ENCODE measurements around the gene CD79A. TPM values are rescaled to one million over a fixed set of nuclear protein-coding genes. Genes with fewer than 3 reads are reported as not detected.

CD79A gene
- total RNA-seq, 4 donors from 2014 or later: 0.40 to 0.99 TPM; not detected in 2

DNA sequence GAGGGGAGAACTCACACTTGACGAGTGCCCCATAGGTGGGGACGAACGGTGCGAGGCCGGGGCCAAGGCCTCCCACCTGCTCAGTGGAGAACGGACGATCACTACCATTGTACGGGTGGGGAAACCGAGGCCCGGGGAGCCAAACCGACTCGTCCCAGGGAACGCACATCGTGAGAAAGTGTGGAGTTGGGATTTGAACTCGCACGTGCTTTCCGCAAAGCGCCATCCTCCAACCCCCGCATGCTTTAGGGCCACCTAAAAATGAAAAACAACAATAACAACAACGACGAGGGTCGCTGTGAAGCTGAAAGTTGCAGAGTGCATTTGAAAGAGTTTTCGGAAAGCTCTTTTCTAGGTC, 6.4 kb downstream of the CD79A start:
- Histone ChIP-seq H3K9me3 (no peaks in the 10 kb centered on the region), H3K36me3 (peaks cover 0 to 7% of the 10 kb centered on the region in 2 donors), H3K27me3 (no peaks in the 10 kb centered on the region), H3K27ac (peak overlapping the region; percentile 59 to 89 (median 86)), H3K4me1 (peaks cover 0 to 58% (median 10%) of the 10 kb centered on the region in 3 donors), H3K4me3 (peak overlapping the region; percentile 94)
- TF ChIP-seq POLR2A (IDR thresholded peaks at IDR 0.05) (no peak), EP300 (IDR thresholded peaks at IDR 0.05) (no peak), POLR2AphosphoS5 (IDR thresholded peaks at IDR 0.05) (no peak), CTCF (IDR thresholded peaks at IDR 0.05) (no peak)
- WGBS, 2 donors (ENCODE audit: low coverage in 1 of 2): 0 to 2% methylated on average over 5 to 7 of the region's 23 CpGs
- ATAC-seq: no peak

DNA sequence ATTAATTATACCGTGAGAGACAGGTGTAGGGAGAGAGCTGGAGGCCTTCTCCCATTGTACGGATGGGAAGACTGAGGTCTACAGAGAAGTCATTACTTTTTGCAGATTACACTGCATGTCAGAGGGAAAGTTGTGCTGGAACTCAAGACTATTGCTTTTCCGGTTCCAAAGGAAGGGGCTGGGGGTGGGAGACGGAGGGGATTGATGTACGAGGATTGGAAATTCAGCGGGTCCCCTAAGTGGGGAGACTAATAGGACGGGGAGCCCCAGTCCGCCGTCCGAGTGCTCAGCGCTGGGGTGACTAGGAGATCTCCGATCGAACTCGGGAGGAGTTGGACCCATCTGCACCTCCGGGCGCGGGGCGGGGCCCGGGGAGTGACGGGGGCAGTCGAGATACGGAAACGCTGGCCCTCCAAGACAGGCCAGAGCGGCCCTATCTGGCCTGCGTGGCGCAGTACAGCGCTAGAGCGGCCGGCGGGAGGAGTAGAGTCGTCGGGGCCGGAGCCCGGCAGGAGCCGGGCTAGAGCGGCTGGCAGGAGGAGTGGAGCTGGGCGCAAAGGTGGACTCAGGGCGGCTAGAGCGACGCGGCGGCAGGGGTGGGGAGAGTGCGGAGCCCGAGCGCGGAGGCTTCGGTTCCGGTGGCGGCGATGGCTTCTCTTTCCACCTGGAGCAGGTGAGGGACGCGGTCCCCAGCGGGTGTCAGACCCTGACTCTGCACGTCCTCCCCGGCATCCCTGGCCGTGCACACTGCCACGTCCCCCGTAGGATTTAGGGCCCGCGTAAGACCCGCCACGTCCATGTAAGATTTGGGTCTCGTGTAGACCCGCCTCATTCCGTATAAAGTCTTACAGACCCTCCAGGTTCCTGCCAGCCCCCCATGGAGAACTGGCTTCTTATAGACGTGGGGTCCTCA, 7.0 kb downstream of the CD79A start:
- Histone ChIP-seq H3K4me1 (peaks cover 0 to 59% (median 10%) of the 10 kb centered on the region in 3 donors), H3K4me3 (peak overlapping the region; percentile 94), H3K27ac (peak overlapping the region in 3 of 4 donors; percentile 86 to 89 (median 87)), H3K36me3 (peaks cover 0 to 13% of the 10 kb centered on the region in 2 donors), H3K9me3 (no peaks in the 10 kb centered on the region), H3K27me3 (no peaks in the 10 kb centered on the region)
- TF ChIP-seq POLR2AphosphoS5 (IDR thresholded peaks at IDR 0.05) (peak; percentile 66), EP300 (IDR thresholded peaks at IDR 0.05) (no peak), POLR2A (IDR thresholded peaks at IDR 0.05) (peak in 1 of 2 donors; percentile 54), CTCF (IDR thresholded peaks at IDR 0.05) (peak in 1 of 4 experiments; percentile 55)
- WGBS, 2 donors (ENCODE audit: low coverage in 1 of 2): 0 to 2% methylated on average over 1 to 26 of the region's 66 CpGs
- peak; percentile 99 for ATAC-seq

GRCh38 chr19:41886761-41887710, 10.0 kb downstream of the CD79A start:
- no peaks in the 10 kb centered on the region for H3K9me3 ChIP-seq
- peak overlapping the region in 1 of 2 donors; percentile 8 for H3K4me3 ChIP-seq
- ATAC-seq: no peak
- WGBS, 2 donors (ENCODE audit: low coverage in 1 of 2): 60 to 71% methylated on average over 6 to 7 of the region's 13 CpGs
- no peaks in the 10 kb centered on the region for H3K27me3 ChIP-seq
- TF ChIP-seq POLR2A (IDR thresholded peaks at IDR 0.05) (no peak), POLR2AphosphoS5 (IDR thresholded peaks at IDR 0.05) (no peak), CTCF (IDR thresholded peaks at IDR 0.05) (no peak), EP300 (IDR thresholded peaks at IDR 0.05) (no peak)
- H3K36me3 ChIP-seq: peaks cover 0 to 43% of the 10 kb centered on the region in 2 donors
- no peak overlapping the region for H3K27ac ChIP-seq
- peaks cover 0 to 59% (median 10%) of the 10 kb centered on the region in 3 donors for H3K4me1 ChIP-seq

- Histone ChIP-seq H3K9me3 (no peaks in the 10 kb centered on the region), H3K36me3 (peaks cover 0 to 51% of the 10 kb centered on the region in 2 donors), H3K27me3 (no peaks in the 10 kb centered on the region), H3K4me1 (peaks cover 0 to 51% (median 10%) of the 10 kb centered on the region in 3 donors), H3K4me3 (no peak overlapping the region), H3K27ac (no peak overlapping the region)
- 29 to 57% methylated on average over 3 to 4 of the region's 17 CpGs for WGBS, 2 donors (ENCODE audit: low coverage in 1 of 2)
- no peak for ATAC-seq
- TF ChIP-seq POLR2AphosphoS5 (IDR thresholded peaks at IDR 0.05) (no peak), POLR2A (IDR thresholded peaks at IDR 0.05) (no peak), EP300 (IDR thresholded peaks at IDR 0.05) (no peak), CTCF (IDR thresholded peaks at IDR 0.05) (no peak)
Observed at GRCh38 chr19:41887711-41888382, 10.8 kb downstream of the CD79A start.
